Body of pancreas (tissue), 4 donors: ENCODE results near the gene MGAT3. TPM values are rescaled to one million over a fixed set of nuclear protein-coding genes. Genes with fewer than 3 reads are reported as not detected.
A peak's percentile ranks its signal among the peaks of the same experiment; 100 is the strongest.

Source experiments
- ATAC-seq: fragments of 150-250 bp; one replicate; pipeline ENCODE4 v1.9.1; 2016
- DNase-seq, 4 donors: peaks; one replicate each; pipeline ENCODE4 v3.0.0-alpha.2; 2019
- H3K27ac ChIP-seq, 4 donors: fragments of 200-600 bp; sonication (generic); 1 replicate in 3 of 4; 2 replicates in 1 of 4; pipeline versions ENCODE4 v1.5.1 to v1.6.1; 2016 to 2019; ENCODE audit warnings: mild to moderate bottlenecking in 1 of 4, mixed read lengths in 1 of 4, moderate library complexity in 1 of 4
- H3K27me3 ChIP-seq, 2 donors: fragments of 200-600 bp; sonication (generic); one replicate each; pipeline ENCODE4 v1.6.0; 2016; ENCODE audit warnings: mild to moderate bottlenecking in 1 of 2
- H3K36me3 ChIP-seq, 2 donors: fragments of 200-600 bp; sonication (generic); replicated peaks in 1 of 2; 2 replicates each; pipeline ENCODE4 v1.5.1; 2016; ENCODE audit warnings: low read depth in 2 of 2; ENCODE audit not compliant: insufficient read depth in 1 of 2
- H3K4me1 ChIP-seq: fragments of 200-600 bp; sonication (generic); one replicate; pipeline ENCODE4 v1.6.0; 2016
- H3K4me3 ChIP-seq, 2 donors: fragments of 200-600 bp; sonication (generic); 1 replicate in 1 of 2; 2 replicates in 1 of 2; pipeline ENCODE4 v1.5.1; 2016 to 2019
- H3K9me3 ChIP-seq, 3 donors: fragments of 200-600 bp; sonication (generic); 1 replicate in 2 of 3; 2 replicates in 1 of 3; pipeline ENCODE4 v1.5.1; 2016
- CTCF ChIP-seq, 7 experiments: fragments of 450-650 bp in 4 of 7; fragments of 200-600 bp in 3 of 7; sonication (generic) in 3 of 7; IDR thresholded peaks; one replicate each; pipeline ENCODE4 v1.5.1; 2016 to 2019; ENCODE audit warnings: antibody characterized with exemption in 7 of 7
- POLR2A ChIP-seq, 3 donors: fragments of 450-650 bp; IDR thresholded peaks; one replicate each; pipeline ENCODE4 v1.6.1; 2016; ENCODE audit warnings: antibody characterized with exemption in 3 of 3, mild to moderate bottlenecking in 2 of 3
- WGBS, 2 donors: methylation state at CpG; one replicate each; pipeline ENCODE4 v1.1.5; 2017; 5-methylcytosine and 5-hydroxymethylcytosine counted together
- intact Hi-C: fragments of 100-400 bp; cut with DNase I; formaldehyde crosslinking; loops from one replicate; pipeline ENCODE4 v1.15.1; 2023
- total RNA-seq, 2 donors: library from RNA; depleted of rRNA; stranded (reverse); fragments of >200 nt; gene quantifications; one replicate each; pipeline ENCODE4 v1.1.0, GENCODE V29; 2016

Gene MGAT3
- total RNA-seq, 2 donors from 2014 or later, result 0.99 to 2.9 TPM

- Histone ChIP-seq H3K27ac (peak overlapping the region; percentile 19 to 65 (median 36)), H3K9me3 (no peaks in the 10 kb centered on the region), H3K4me3 (no peak overlapping the region), H3K27me3 (no peaks in the 10 kb centered on the region), H3K36me3 (no peaks in the 10 kb centered on the region), H3K4me1 (peaks cover 34% of the 10 kb centered on the region)
- ATAC-seq (peak; percentile 28), DNase-seq (peak; percentile 86 to 93 (median 88))
- 7 to 25% methylated on average over 9 to 41 of the region's 41 CpGs for WGBS, 2 donors
- TF ChIP-seq CTCF (IDR thresholded peaks at IDR 0.05) (peak; percentile 84 to 97 (median 94)), POLR2A (IDR thresholded peaks at IDR 0.05) (peak in 2 of 3 donors; percentile 29 to 47)
- intact Hi-C loops, result loop anchor here (5.0 kb wide), 1 partner anchor 498 kb away; no protein-coding TSS in a partner anchor
Observed at GRCh38 chr22:39534591-39535356, 78.0 kb downstream of the MGAT3 start.

GRCh38 chr22:39535357-39535725 lies 78.5 kb downstream of the MGAT3 start:
- Histone ChIP-seq H3K27me3 (no peaks in the 10 kb centered on the region), H3K27ac (no peak overlapping the region), H3K9me3 (no peaks in the 10 kb centered on the region), H3K36me3 (no peaks in the 10 kb centered on the region), H3K4me1 (peaks cover 29% of the 10 kb centered on the region), H3K4me3 (no peak overlapping the region)
- no peak for TF ChIP-seq POLR2A (IDR thresholded peaks at IDR 0.05)
- WGBS, 2 donors, result 38 to 40% methylated on average over 5 to 11 of the region's 13 CpGs
- intact Hi-C loops, result loop anchor here (5.0 kb wide), 1 partner anchor 497 kb away; no protein-coding TSS in a partner anchor
- no peak for DNase-seq
- ATAC-seq, result no peak

- H3K4me3 ChIP-seq, result no peak overlapping the region
- no peaks in the 10 kb centered on the region for H3K27me3 ChIP-seq
- WGBS, 2 donors, result 64 to 80% methylated on average over 6 to 15 of the region's 15 CpGs
- no peak overlapping the region for H3K27ac ChIP-seq
- DNase-seq (no peak), ATAC-seq (no peak)
- H3K36me3 ChIP-seq, result no peaks in the 10 kb centered on the region
- intact Hi-C loops, result loop anchor here (5.0 kb wide), 1 partner anchor 496 kb away; no protein-coding TSS in a partner anchor
- no peak for TF ChIP-seq CTCF (IDR thresholded peaks at IDR 0.05)
- TF ChIP-seq POLR2A (IDR thresholded peaks at IDR 0.05), result no peak
- no peaks in the 10 kb centered on the region for H3K9me3 ChIP-seq
- peaks cover 23% of the 10 kb centered on the region for H3K4me1 ChIP-seq
Observed at GRCh38 chr22:39535831-39536449, 79.1 kb downstream of the MGAT3 start.

GRCh38 chr22:39536711-39537110 lies 79.9 kb downstream of the MGAT3 start:
- Histone ChIP-seq H3K27ac (no peak overlapping the region), H3K36me3 (no peaks in the 10 kb centered on the region), H3K4me1 (peaks cover 15% of the 10 kb centered on the region), H3K27me3 (no peaks in the 10 kb centered on the region), H3K4me3 (no peak overlapping the region), H3K9me3 (no peaks in the 10 kb centered on the region)
- no peak for DNase-seq
- WGBS, 2 donors, result 45 to 50% methylated on average over 3 to 8 of the region's 8 CpGs
- TF ChIP-seq CTCF (IDR thresholded peaks at IDR 0.05), result no peak
- TF ChIP-seq POLR2A (IDR thresholded peaks at IDR 0.05), result no peak
- ATAC-seq, result no peak
- intact Hi-C loops, result loop anchor here (5.0 kb wide), 1 partner anchor 496 kb away; no protein-coding TSS in a partner anchor

- H3K4me3 ChIP-seq, result no peak overlapping the region
- no peak overlapping the region for H3K27ac ChIP-seq
- no peak for ATAC-seq
- no peaks in the 10 kb centered on the region for H3K36me3 ChIP-seq
- peaks cover 10% of the 10 kb centered on the region for H3K4me1 ChIP-seq
- intact Hi-C loops, result loop anchor here (5.0 kb wide), 1 partner anchor 494 kb away; no protein-coding TSS in a partner anchor
- no peak for DNase-seq
- no peaks in the 10 kb centered on the region for H3K9me3 ChIP-seq
- no peaks in the 10 kb centered on the region for H3K27me3 ChIP-seq
- WGBS, 2 donors, result 34 to 51% methylated on average over 2 of the region's 2 CpGs
- no peak for TF ChIP-seq POLR2A (IDR thresholded peaks at IDR 0.05)
- TF ChIP-seq CTCF (IDR thresholded peaks at IDR 0.05), result no peak
Observed at GRCh38 chr22:39537975-39538374, 81.2 kb downstream of the MGAT3 start.
